Hematopoietic multipotent progenitor cell (in vitro differentiated cells): ENCODE results near the gene GAA. TPM values are rescaled to one million over a fixed set of nuclear protein-coding genes. Genes with fewer than 3 reads are reported as not detected.
"Not testable (repeated sequence)": the region's sequence is repeated elsewhere in the genome, so short reads cannot be mapped to it uniquely, and the experiment has no call there.

Experiments
- DNase-seq, 3 donors: peaks; one replicate each; pipeline ENCODE4 v3.0.0-alpha.2; 2011 to 2015; ENCODE audit warnings: low read depth in 2 of 3, low spot score in 2 of 3
- total RNA-seq: library from RNA; depleted of rRNA; stranded (reverse); fragments of >200 nt; gene quantifications from one replicate; pipeline ENCODE4 v1.2.3, GENCODE V29; 2012

GAA gene
- total RNA-seq, 1 donor = 46.6 TPM

DNA sequence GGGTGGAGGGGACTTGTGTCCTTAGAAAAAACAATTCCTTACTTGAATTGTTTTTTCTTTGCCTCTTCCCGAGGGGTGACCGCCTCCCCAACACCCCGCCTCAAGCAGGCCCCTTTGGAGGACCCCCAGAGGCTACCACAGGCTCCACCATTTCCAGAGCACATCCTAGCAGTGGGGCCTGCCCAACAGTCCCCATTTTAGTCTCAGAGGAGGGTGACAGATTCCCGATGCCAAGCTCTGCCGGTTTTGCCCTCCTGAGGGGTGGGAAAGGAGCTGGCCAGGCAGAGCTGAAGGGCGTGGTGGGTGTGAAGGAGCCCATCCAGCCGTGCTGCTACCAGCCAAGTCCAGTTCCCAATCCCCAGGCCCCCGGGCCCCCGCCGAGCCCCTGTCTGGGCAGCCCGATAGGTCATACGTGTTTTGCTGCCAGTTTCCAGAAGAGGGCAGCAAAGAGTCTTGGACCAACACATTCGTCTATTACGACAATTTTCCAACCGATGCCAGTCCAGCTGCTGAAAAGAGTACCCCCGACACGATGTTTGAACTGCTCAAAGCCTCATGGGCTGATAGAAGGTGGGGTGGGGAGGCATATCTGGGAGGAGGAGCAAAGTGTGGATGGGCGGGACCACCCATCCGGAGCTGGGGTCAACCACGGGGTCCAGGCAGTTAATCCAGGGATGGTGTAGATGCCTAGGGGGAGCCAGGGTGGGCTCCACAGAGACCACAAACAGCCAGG lies 18.8 kb upstream of the GAA start:
- DNase-seq = peak in 2 of 3 donors; percentile 65 to 74

DNA sequence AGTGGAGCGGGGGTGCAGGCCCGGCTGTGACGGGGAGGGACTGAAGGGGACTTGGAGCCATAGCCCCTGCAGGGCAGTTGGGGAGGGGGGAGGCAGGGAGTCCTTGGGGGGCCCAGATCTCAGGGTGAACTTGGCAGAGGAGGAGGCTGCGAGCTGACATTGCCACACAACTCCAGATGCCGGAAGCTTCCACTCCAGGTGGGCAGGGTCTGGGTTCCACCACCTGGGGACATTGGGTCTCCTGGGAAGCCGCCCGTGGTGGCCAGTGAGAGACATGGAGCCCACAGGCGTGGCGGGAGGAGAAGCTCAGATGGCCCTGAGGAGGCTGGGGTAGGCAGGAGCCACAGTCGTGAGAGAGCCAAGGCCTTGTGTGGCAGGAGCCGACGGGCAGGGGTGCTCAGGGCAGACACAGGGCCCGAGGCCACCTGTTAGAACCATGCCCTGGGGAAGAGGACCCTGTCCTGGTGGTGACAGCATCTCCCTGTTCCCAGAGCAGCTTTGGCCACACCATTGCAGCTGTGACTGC lies 18.2 kb upstream of the GAA start:
- DNase-seq = no peak

DNA sequence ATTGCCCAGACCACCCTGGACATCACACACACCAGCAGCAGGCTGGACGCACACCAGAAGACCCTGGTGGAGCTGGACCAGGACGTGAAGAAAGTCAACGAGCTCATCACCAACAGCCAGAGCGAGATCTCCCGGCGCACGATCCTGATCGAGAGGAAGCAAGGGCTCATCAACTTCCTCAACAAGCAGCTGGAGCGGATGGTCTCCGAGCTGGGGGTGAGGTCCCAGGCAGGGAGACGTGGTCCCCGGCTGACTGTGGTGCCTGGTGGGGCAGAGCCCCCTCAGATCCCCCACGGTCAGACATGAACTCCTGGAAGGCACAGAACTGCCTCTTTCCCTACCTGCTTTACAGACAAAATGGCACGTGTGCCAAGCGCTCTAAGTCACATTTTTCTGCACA lies 16.6 kb upstream of the GAA start:
- DNase-seq = no peak

- no peak for DNase-seq
Measured at GRCh38 chr17:80086081-80086480, 15.3 kb upstream of the GAA start.

GRCh38 chr17:80086616-80087015 lies 14.8 kb upstream of the GAA start:
- DNase-seq = no peak

- DNase-seq = no peak
Measured at GRCh38 chr17:80087346-80088265, 13.8 kb upstream of the GAA start.

DNA sequence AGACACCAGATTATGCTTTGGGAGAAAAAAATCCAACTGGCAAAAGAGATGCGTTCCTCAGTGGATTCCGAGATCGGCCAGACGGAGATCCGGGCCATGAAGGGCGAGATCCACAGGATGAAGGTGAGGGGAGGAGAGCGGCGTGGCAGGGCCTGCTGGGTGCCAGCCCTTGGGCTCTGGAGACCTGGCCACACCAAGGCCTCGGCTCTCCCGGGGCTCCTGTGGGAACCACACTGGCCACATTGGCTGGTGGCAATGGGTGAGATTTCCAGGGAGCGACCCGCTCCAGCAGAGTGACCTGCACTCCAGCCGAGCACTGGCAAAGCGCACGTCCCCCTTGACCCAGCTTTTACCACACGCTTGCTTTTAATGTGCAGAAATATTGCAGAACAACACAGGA lies 11.6 kb upstream of the GAA start:
- DNase-seq = no peak

DNA sequence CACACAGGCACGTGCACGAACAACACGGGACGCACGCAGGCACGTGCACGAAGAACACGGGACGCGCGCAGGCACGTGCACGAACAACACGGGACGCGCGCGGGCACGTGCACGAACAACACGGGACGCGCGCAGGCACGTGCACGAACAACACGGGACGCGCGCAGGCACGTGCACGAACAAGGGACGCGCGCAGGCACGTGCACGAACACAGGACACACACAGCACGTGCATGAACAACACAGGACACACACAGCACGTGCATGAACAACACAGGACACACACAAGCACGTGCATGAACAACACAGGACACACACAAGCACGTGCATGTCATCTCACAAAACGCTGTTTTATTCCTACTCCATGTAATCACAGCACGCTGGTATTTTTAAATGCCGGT lies 11.2 kb upstream of the GAA start:
- not testable (repeated sequence) for DNase-seq

DNA sequence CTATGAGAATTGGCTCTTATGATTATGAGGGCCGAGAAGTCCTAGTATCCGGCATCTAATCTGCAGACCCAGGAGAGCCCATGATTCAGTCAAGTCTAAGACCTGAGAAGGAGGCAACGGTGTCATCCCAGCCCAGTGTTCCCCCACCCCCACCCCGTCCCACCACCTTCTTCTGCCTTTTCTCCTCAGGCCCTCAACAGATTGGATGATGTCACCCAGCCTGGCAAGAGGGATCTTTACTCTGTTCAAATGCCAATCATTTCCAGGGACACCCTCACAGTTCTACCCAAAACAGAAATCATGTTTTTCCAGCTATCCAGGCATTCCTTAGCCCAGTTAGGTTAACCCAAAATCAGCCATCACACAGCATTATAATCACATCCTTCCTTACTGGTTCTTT lies 10.0 kb upstream of the GAA start:
- no peak for DNase-seq

DNA sequence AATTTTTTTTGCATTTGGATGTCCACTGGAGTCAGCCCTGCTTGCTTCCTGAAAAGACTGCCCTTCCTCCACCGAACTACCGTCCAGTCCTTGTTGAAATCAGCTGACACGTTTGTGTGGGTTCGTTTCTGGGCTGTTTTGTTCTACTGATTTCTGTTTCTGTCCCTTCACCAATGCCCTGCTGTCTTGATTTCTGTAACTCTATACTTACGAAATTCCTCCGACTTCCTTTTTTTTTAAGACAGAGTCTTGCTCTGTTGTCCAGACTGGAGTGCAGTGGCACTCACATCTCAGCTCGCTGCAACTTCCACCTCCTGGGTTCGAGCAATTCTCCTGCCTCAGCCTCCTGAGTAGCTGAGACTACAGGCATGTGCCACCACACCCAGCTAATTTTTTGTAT lies 8.4 kb upstream of the GAA start:
- no peak for DNase-seq

GRCh38 chr17:80095038-80095843 lies 6.1 kb upstream of the GAA start:
- DNase-seq = no peak

DNA sequence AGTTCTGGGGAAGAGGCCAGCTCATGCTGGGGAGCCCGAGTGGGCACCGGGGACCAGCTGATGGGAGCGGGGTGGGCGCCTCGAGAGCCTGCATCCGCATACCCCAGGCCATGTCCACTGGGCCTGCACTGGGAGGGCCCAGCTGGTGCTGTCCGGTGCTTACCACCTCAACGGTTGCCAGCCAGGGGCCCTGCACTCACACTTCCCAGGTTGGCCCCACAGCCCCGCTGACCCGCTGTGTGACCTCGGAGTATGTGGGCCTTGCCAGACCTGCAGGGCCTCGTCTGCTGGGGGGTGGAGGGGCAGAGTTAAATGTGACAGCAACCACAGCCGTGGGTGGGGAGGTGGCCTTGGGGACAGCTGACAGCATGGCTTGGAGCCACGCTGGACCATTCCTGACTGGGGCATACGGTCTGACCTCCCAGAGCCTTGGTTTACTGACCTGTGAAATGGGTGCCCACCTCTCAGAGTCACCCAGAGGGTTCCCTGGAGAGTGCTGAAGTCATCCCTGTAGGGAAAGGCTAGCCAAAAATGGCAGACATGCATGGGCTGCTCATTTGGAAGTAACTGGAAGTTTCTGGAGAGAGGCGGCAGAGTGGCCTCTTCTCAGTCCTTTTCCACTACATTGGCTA lies 5.4 kb upstream of the GAA start:
- no peak for DNase-seq

GRCh38 chr17:80096561-80097021 lies 4.8 kb upstream of the GAA start:
- DNase-seq = no peak

- no peak for DNase-seq
Measured at GRCh38 chr17:80097127-80097621, 4.2 kb upstream of the GAA start.

- no peak for DNase-seq
Measured at GRCh38 chr17:80097844-80098691, 3.3 kb upstream of the GAA start.

GRCh38 chr17:80099291-80100034 lies 1.9 kb upstream of the GAA start:
- no peak for DNase-seq

- no peak for DNase-seq
Measured at GRCh38 chr17:80100035-80100323, 1.4 kb upstream of the GAA start.

DNA sequence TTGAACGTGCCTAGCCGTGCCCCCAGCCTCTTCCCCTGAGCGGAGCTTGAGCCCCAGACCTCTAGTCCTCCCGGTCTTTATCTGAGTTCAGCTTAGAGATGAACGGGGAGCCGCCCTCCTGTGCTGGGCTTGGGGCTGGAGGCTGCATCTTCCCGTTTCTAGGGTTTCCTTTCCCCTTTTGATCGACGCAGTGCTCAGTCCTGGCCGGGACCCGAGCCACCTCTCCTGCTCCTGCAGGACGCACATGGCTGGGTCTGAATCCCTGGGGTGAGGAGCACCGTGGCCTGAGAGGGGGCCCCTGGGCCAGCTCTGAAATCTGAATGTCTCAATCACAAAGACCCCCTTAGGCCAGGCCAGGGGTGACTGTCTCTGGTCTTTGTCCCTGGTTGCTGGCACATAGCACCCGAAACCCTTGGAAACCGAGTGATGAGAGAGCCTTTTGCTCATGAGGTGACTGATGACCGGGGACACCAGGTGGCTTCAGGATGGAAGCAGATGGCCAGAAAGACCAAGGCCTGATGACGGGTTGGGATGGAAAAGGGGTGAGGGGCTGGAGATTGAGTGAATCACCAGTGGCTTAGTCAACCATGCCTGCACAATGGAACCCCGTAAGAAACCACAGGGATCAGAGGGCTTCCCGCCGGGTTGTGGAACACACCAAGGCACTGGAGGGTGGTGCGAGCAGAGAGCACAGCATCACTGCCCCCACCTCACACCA lies 724 bp downstream of the GAA start:
- peak in 2 of 3 donors; percentile 19 to 21 for DNase-seq
